K562 (cell line): ENCODE data around the gene DEDD. TPM values are rescaled to one million over a fixed set of nuclear protein-coding genes. Genes with fewer than 3 reads are reported as not detected.

Experiments
- ATAC-seq: fragments of 200-7000 bp; cut with Tn5 transposase; 3 replicates; pipeline ENCODE4 v1.9.1; 2020; ENCODE audit warnings: moderate library complexity
- BruUV-seq: library from RNA; stranded (reverse); fragments of 400-500 nt; replicated peaks from 2 replicates; lab custom pipeline; 2021; lab: Mats Ljungman, UMichigan
- CTCF ChIA-PET: fragments of 300-600 bp; formaldehyde crosslinking; extraction: SDS; loops from one replicate; lab custom pipeline; 2021; ENCODE audit warnings: low intra/inter-chr PET ratio; lab: Yijun Ruan, JAX
- POLR2A ChIA-PET: fragments of 300-600, 350-650 bp; sonication (Branson Sonifier 250); formaldehyde crosslinking; extraction: SDS; loops from one replicate; lab custom pipeline; 2021; ENCODE audit warnings: antibody characterized with exemption, inconsistent platforms; lab: Yijun Ruan, JAX
- DNase-seq, 4 experiments: peaks; one replicate each; pipeline versions ENCODE4 v3.0.0 to v3.0.0-alpha.2; 2011 to 2018; ENCODE audit warnings: low spot score in 3 of 4, mixed read lengths in 3 of 4; ENCODE audit errors: extremely low read depth in 1 of 4
- FAIRE-seq: peaks from 2 replicates; lab custom pipeline; 2011; peaks lifted over from hg19 to GRCh38; lab: Jason Lieb, UNC
- H2AFZ ChIP-seq: 2 replicates; pipeline ENCODE4 v1.6.0; 2011; ENCODE audit warnings: low read depth, low read length, control low read depth, inconsistent platforms
- H3K27ac ChIP-seq: fragments of 200-600 bp; 3 replicates; pipeline ENCODE4 v1.8.0; 2011; ENCODE audit warnings: low read depth, mild to moderate bottlenecking, control low read depth, inconsistent platforms, low read length, moderate library complexity, mixed read lengths; ENCODE audit errors: extremely low read depth
- H3K27me3 ChIP-seq, 2 experiments: fragments of 300-600 bp in 1 of 2; 2 replicates in 1 of 2; 3 replicates in 1 of 2; pipeline versions ENCODE4 v1.6.0 to v1.8.0; 2011; ENCODE audit warnings: inconsistent platforms in 2 of 2, low read length in 2 of 2, mild to moderate bottlenecking in 1 of 2, mixed read lengths in 1 of 2, moderate library complexity in 1 of 2; ENCODE audit not compliant: control insufficient read depth in 2 of 2, insufficient read depth in 2 of 2
- H3K36me3 ChIP-seq: fragments of 300-600 bp; 3 replicates; pipeline ENCODE4 v1.8.0; 2011; ENCODE audit warnings: mild to moderate bottlenecking, low read length, inconsistent platforms; ENCODE audit not compliant: control insufficient read depth, insufficient read depth
- H3K4me1 ChIP-seq, 2 experiments: fragments of 200-600 bp in 1 of 2; replicated peaks in 1 of 2; 2 replicates in 1 of 2; 3 replicates in 1 of 2; pipeline versions ENCODE4 v1.5.1 to v1.8.0; 2011; ENCODE audit warnings: inconsistent platforms in 2 of 2, low read length in 2 of 2, mild to moderate bottlenecking in 1 of 2, mixed read lengths in 1 of 2, moderate library complexity in 1 of 2; ENCODE audit not compliant: control insufficient read depth in 2 of 2, insufficient read depth in 2 of 2
- H3K4me2 ChIP-seq: 2 replicates; pipeline ENCODE4 v1.6.1; 2011; ENCODE audit warnings: low read length, control low read depth, inconsistent platforms, mixed read lengths; ENCODE audit not compliant: insufficient read depth
- H3K4me3 ChIP-seq: fragments of 200-600 bp; sonication (generic), shearing (Covaris generic); 2 replicates; pipeline ENCODE4 v1.5.1; 2016; ENCODE audit warnings: control low read depth, inconsistent platforms
- H3K79me2 ChIP-seq: fragments of 200-600 bp; 3 replicates; pipeline ENCODE4 v1.8.0; 2011; ENCODE audit warnings: low read length, inconsistent platforms; ENCODE audit not compliant: control insufficient read depth, insufficient read depth
- H3K9ac ChIP-seq, 2 experiments: 2 replicates each; pipeline versions ENCODE4 v1.6.0 to v1.6.1; 2011; ENCODE audit warnings: low read depth in 2 of 2, low read length in 2 of 2, control low read depth in 1 of 2, inconsistent platforms in 1 of 2, mild to moderate bottlenecking in 1 of 2, mixed read lengths in 1 of 2; ENCODE audit not compliant: insufficient read depth in 1 of 2
- H3K9me1 ChIP-seq: one replicate; pipeline ENCODE4 v1.6.0; 2011; ENCODE audit warnings: inconsistent platforms, mild to moderate bottlenecking, low read length, moderate library complexity; ENCODE audit not compliant: control insufficient read depth, insufficient read depth
- H3K9me3 ChIP-seq: replicated peaks from 2 replicates; pipeline ENCODE4 v1.5.1; 2011; ENCODE audit warnings: low read depth, low read length, inconsistent platforms; ENCODE audit not compliant: control insufficient read depth, insufficient read depth
- H4K20me1 ChIP-seq: replicated peaks from 2 replicates; pipeline ENCODE4 v1.6.1; 2011; ENCODE audit warnings: low read length, inconsistent platforms, mixed read lengths; ENCODE audit not compliant: control insufficient read depth, insufficient read depth
- CCAR2 ChIP-seq: fragments of 200-400 bp; formaldehyde crosslinking; IDR thresholded peaks from 2 replicates; pipeline ENCODE4 v1.6.1; 2017; ENCODE audit warnings: mild to moderate bottlenecking, low read depth, low read length
- CHAMP1 ChIP-seq: fragments of 450-650 bp; IDR thresholded peaks from 2 replicates; pipeline ENCODE4 v1.6.1; 2016; ENCODE audit warnings: mild to moderate bottlenecking
- CREB1 ChIP-seq, 2 experiments: sonication (generic) in 1 of 2; formaldehyde crosslinking in 1 of 2; IDR thresholded peaks; 2 replicates each; pipeline versions ENCODE4 v1.6.1 to v1.8.0; 2012 to 2022; ENCODE audit warnings: inconsistent platforms in 1 of 2, mild to moderate bottlenecking in 1 of 2, missing genetic modification reagents in 1 of 2, moderate library complexity in 1 of 2
- ELF2 ChIP-seq: fragments of 250-450 bp; sonication (Bioruptor Pico); IDR thresholded peaks from 2 replicates; pipeline ENCODE4 v1.5.0; 2021; ENCODE audit warnings: mild to moderate bottlenecking
- EZH2 ChIP-seq: IDR thresholded peaks from 2 replicates; pipeline ENCODE4 v1.6.1; 2012; ENCODE audit warnings: low read depth, mild to moderate bottlenecking, inconsistent platforms, low read length, borderline replicate concordance
- GATAD2B ChIP-seq: fragments of 450-650 bp; IDR thresholded peaks from 2 replicates; pipeline ENCODE4 v1.6.1; 2017; ENCODE audit warnings: mild to moderate bottlenecking, borderline replicate concordance
- GTF2E2 ChIP-seq: fragments of 200-800 bp; sonication (Bioruptor generic); IDR thresholded peaks from 2 replicates; pipeline ENCODE4 v1.6.1; 2016; ENCODE audit warnings: missing genetic modification characterization, missing compliant biosample characterization
- JUND ChIP-seq, 2 experiments: IDR thresholded peaks; 2 replicates in 1 of 2; 3 replicates in 1 of 2; pipeline ENCODE4 v1.6.1; 2011; ENCODE audit warnings: borderline replicate concordance in 2 of 2, low read depth in 2 of 2, low read length in 2 of 2, improper control_type of control experiment in 1 of 2, missing biosample characterization in 1 of 2, missing genetic modification characterization in 1 of 2, missing genetic modification reagents in 1 of 2
- KDM2B ChIP-seq: fragments of 250-450 bp; sonication (Bioruptor Pico); IDR thresholded peaks from 2 replicates; pipeline ENCODE4 v1.8.0; 2021; ENCODE audit warnings: mild to moderate bottlenecking, moderate library complexity
- NR4A1 ChIP-seq, 2 experiments: fragments of 250-450 bp in 1 of 2; fragments of 450-650 bp in 1 of 2; sonication (Bioruptor Pico) in 1 of 2; IDR thresholded peaks; 2 replicates each; pipeline versions ENCODE4 v1.4.0 to v1.6.1; 2016 to 2020; ENCODE audit warnings: mild to moderate bottlenecking in 2 of 2, missing compliant biosample characterization in 1 of 2, missing genetic modification characterization in 1 of 2, moderate library complexity in 1 of 2
- PRMT5 ChIP-seq: sonication (generic); formaldehyde crosslinking; IDR thresholded peaks from 2 replicates; pipeline ENCODE4 v1.5.0; 2020; ENCODE audit warnings: missing genetic modification reagents
- SPI1 ChIP-seq: IDR thresholded peaks from 2 replicates; pipeline ENCODE4 v1.6.1; 2011; ENCODE audit warnings: low read depth, low read length, control low read depth, borderline replicate concordance
- ZNF224 ChIP-seq: sonication (generic); formaldehyde crosslinking; IDR thresholded peaks from 2 replicates; pipeline ENCODE4 v1.8.0; 2022; ENCODE audit warnings: mild to moderate bottlenecking, missing genetic modification reagents
- ZNF436 ChIP-seq: fragments of 250-450, 450-650 bp; sonication (Bioruptor Pico); formaldehyde crosslinking; IDR thresholded peaks from 2 replicates; pipeline ENCODE4 v1.7.0; 2020; ENCODE audit warnings: mild to moderate bottlenecking
- ZNF695 ChIP-seq: fragments of 450-650 bp; formaldehyde crosslinking; IDR thresholded peaks from 2 replicates; pipeline ENCODE4 v1.4.0; 2020; ENCODE audit warnings: mild to moderate bottlenecking, moderate library complexity
- ZNF830 ChIP-seq: fragments of 250-450 bp; sonication (Bioruptor Pico); IDR thresholded peaks from 2 replicates; pipeline ENCODE4 v1.5.0; 2021; ENCODE audit warnings: mild to moderate bottlenecking
- WGBS: fragments of 100-300 bp; shearing (Covaris generic); methylation state at CpG from one replicate; pipeline ENCODE4 v1.1.6; 2016; ENCODE audit warnings: low coverage, mixed read lengths; ENCODE audit not compliant: insufficient coverage; ENCODE audit errors: missing lambda C conversion rate; 5-methylcytosine and 5-hydroxymethylcytosine counted together
- in situ Hi-C: fragments of 300-500 bp; cut with MboI; formaldehyde crosslinking; loops from 4 replicates; pipeline ENCODE4 v1.15.0; 2018; ENCODE audit warnings: inconsistent platforms, mixed read lengths
- intact Hi-C: fragments of 100-400 bp; cut with micrococcal nuclease; formaldehyde crosslinking; loops from 2 replicates; pipeline ENCODE4 v1.14.2; 2022
- polyA plus RNA-seq, 8 experiments: library from polyadenylated mRNA; depleted of rRNA in 4 of 8; stranded (reverse) in 5 of 8; unstranded in 3 of 8; fragments of >200 nt; fragmentation: Nextera tagmentation in 2 of 8; fragmentation: Illumina TruSeq in 1 of 8; extraction: Ambion mirVana in 2 of 8; extraction: Trizol in 1 of 8; gene quantifications; 2 replicates each; pipeline versions ENCODE4 v1.2.1 to v1.2.3, GENCODE V29; 2011 to 2014; ENCODE audit warnings: inconsistent platforms in 1 of 8, missing spikeins in 1 of 8
- total RNA-seq, 7 experiments: library from RNA; depleted of rRNA in 6 of 7; stranded (reverse); fragments of >200 nt in 6 of 7; fragmentation: Illumina TruSeq in 2 of 7; extraction: Trizol in 2 of 7; gene quantifications; 2 replicates each; pipeline versions ENCODE4 v1.2.1 to v1.2.3, GENCODE V29; 2011 to 2021; ENCODE audit warnings: low replicate concordance in 1 of 7

DEDD gene
- total and polyA plus RNA-seq, 9 of the 15 experiments (the other 6 are each of a cell fraction or from before 2014, with no cell fraction given) = 11.6 to 41.0 (median 16.8) TPM

- DNase-seq = no peak
- no peak for ATAC-seq
- H4K20me1 ChIP-seq = no peaks in the 10 kb centered on the region
- in situ Hi-C loops = loop anchor here (25.0 kb wide), 1 partner anchor 247 kb away; no protein-coding TSS in a partner anchor
- intact Hi-C loops = no loop called here
- TF ChIP-seq JUND (IDR thresholded peaks at IDR 0.05; ENCODE audit: borderline replicate concordance, low read depth, low read length) (no peak), JUND (tag; IDR thresholded peaks at IDR 0.05; ENCODE audit: borderline replicate concordance, low read depth, low read length) (no peak), EZH2 (no peak), ZNF224 (CRISPR knock-in tag) (no peak), PRMT5 (CRISPR knock-in tag) (no peak), KDM2B (CRISPR knock-in tag) (no peak), ZNF830 (CRISPR knock-in tag) (no peak), CCAR2 (no peak), GATAD2B (no peak), ELF2 (no peak), NR4A1 (CRISPR knock-in tag; IDR thresholded peaks at IDR 0.05) (no peak), NR4A1 (tag; IDR thresholded peaks at IDR 0.05) (no peak), GTF2E2 (no peak), ZNF436 (no peak), SPI1 (no peak), ZNF695 (no peak), CREB1 (IDR thresholded peaks at IDR 0.05) (no peak), CREB1 (CRISPR knock-in tag; IDR thresholded peaks at IDR 0.05) (no peak), CHAMP1 (no peak)
- H2AFZ ChIP-seq = no peak overlapping the region
- no peak overlapping the region for H3K9ac ChIP-seq
- peaks cover 13 to 18% of the 10 kb centered on the region in 2 experiments; a peak in 4 of 5 replicates for H3K4me1 ChIP-seq
- ChIA-PET POLR2A (interaction anchor here (0.8 to 1.8 kb wide), 4 partner anchors 10 to 21 kb away, joined by 3 to 8 read pairs (median 3); no protein-coding TSS in a partner anchor), CTCF (no interaction called here)
- FAIRE-seq = no peak
- H3K36me3 ChIP-seq = no peaks in the 10 kb centered on the region
- no peaks in the 10 kb centered on the region for H3K9me1 ChIP-seq
- no TSS peak for BruUV-seq
- no peaks in the 10 kb centered on the region for H3K27me3 ChIP-seq
- no peaks in the 10 kb centered on the region for H3K9me3 ChIP-seq
- 40% methylated on average over 1 of the region's 1 CpG for WGBS
- H3K4me3 ChIP-seq = no peak overlapping the region
- no peak overlapping the region for H3K4me2 ChIP-seq
- no peaks in the 10 kb centered on the region for H3K79me2 ChIP-seq
- no peak overlapping the region for H3K27ac ChIP-seq
Observed at GRCh38 chr1:161084597-161084988, 47.9 kb downstream of the DEDD start.
